Measurements from ENCODE around the gene NEK5.

Gene NEK5

DNA sequence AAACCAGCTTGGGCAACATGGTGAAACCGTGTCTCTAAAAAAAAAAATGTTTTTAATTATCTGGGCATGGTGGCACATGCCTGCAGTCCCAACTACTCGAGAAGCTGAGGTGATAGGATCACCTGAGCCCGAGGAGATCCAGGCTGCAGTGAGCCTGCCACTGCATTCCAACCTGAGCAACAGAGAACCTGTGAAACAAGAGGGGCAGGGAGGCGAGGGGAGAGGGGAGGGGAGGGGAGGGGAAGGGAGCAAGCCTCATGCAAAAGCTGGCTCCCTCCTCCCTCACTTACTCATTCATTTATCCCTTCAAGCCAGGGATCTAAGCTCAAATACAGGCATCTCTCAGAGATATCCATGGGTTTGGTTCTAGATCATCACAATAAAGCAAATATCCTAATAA, 126.5 kb downstream of the NEK5 start:
- TF ChIP-seq, protein P1, sequence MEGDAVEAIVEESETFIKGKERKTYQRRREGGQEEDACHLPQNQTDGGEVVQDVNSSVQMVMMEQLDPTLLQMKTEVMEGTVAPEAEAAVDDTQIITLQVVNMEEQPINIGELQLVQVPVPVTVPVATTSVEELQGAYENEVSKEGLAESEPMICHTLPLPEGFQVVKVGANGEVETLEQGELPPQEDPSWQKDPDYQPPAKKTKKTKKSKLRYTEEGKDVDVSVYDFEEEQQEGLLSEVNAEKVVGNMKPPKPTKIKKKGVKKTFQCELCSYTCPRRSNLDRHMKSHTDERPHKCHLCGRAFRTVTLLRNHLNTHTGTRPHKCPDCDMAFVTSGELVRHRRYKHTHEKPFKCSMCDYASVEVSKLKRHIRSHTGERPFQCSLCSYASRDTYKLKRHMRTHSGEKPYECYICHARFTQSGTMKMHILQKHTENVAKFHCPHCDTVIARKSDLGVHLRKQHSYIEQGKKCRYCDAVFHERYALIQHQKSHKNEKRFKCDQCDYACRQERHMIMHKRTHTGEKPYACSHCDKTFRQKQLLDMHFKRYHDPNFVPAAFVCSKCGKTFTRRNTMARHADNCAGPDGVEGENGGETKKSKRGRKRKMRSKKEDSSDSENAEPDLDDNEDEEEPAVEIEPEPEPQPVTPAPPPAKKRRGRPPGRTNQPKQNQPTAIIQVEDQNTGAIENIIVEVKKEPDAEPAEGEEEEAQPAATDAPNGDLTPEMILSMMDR (conservative IDR thresholded peaks at IDR 0.05; ENCODE audit: low read depth), result no peak
- ChIA-PET POLR2A (ENCODE audit: low non-redundant PET) (no interaction called here), CTCF (interaction anchor here (0.6 to 1.0 kb wide), 3 partner anchors 109 to 125 kb away, joined by 3 to 5 read pairs (median 3); no protein-coding TSS in a partner anchor)
- DNase-seq (ENCODE audit: low spot score), result no peak
- no peak overlapping the region for H3K27ac ChIP-seq

DNA sequence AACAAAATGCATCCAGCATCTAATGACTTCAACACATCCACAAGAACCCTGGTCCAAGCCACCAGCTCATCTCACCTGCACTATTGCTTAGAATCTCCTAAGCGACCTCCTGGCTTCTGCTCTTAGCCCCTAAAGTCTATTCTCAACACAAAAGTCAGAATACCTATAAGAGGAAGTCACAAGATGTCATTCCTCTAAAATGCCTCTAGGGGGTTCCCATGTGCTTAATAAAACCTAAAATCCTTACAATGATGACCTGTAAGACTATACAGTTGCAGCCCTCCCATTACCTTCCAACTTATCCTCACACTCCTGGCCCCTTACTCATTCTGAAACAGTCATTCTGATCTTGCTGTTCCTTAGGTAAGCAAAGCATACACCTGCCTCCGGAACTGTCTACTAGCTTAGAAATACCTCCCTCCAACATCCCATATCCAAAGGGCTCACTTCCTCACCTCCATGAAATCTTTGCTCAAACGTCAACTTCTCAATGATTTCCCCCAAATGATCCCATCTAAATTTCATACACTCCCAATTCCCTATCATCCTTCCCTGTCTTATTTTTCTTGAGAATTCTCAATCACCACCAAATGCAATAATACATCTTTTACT, 127.6 kb downstream of the NEK5 start:
- POLR2A ChIA-PET (ENCODE audit: low non-redundant PET), result no interaction called here
- TF ChIP-seq, protein P1 (conservative IDR thresholded peaks at IDR 0.05; ENCODE audit: low read depth), result peak; percentile 66
- DNase-seq (ENCODE audit: low spot score), result peak; percentile 59
- CTCF ChIA-PET, result interaction anchor here (0.6 to 0.9 kb wide), 5 partner anchors 20 to 1920 kb away, joined by 3 read pairs; partner anchors contain the start of gene NEK5
- no peak overlapping the region for H3K27ac ChIP-seq

DNA sequence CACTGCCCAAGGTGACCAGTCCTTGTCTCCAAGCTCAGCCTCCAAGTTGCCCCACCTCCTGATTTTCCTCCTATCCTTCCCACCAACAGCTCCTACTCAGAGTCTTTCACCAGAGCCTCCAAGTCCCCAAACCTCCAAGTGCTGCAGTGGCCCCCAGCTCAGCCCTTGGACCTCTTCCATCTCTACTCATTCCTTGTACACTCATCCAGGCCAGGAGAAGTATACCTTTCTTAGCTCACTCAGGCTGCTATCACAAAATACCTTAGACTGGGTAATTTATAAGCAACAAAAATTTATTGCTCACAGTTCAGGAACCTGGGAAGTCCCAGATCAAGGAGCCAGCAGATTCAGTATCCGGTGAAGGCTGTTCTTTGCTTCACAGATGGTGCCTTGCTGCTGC, 129.0 kb downstream of the NEK5 start:
- TF ChIP-seq, protein P1 (conservative IDR thresholded peaks at IDR 0.05; ENCODE audit: low read depth), result no peak
- ChIA-PET CTCF (interaction anchor here (0.9 to 1.0 kb wide), 2 partner anchors 128 to 451 kb away, joined by 3 to 6 read pairs; partner anchors contain the start of gene VPS36), POLR2A (ENCODE audit: low non-redundant PET) (no interaction called here)
- no peak for DNase-seq (ENCODE audit: low spot score)
- H3K27ac ChIP-seq, result no peak overlapping the region

DNA sequence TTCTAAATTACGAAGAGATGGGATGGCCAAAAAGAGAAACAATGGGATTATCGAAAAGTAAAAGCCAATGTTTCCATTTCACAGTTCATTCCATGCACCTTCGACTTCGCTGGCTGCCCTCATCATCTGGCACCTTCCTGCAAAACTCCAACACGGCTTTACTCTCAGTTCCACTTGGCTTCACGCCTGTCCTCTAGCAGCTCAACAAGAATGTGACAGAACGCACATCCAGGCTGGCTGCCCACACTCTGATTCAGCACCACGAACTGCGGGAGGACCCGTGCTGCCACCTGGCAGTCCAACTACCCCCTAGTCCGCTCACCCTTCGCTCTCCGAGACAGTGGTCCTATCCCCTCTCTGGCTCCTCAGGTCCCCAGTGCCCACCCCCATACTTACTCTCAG, 129.4 kb downstream of the NEK5 start:
- DNase-seq (ENCODE audit: low spot score), result no peak
- ChIA-PET CTCF (interaction anchor here (0.6 kb wide), 1 partner anchor 126 kb away, joined by 4 read pairs; no protein-coding TSS in a partner anchor), POLR2A (ENCODE audit: low non-redundant PET) (no interaction called here)
- no peak overlapping the region for H3K27ac ChIP-seq
- TF ChIP-seq, protein P1 (conservative IDR thresholded peaks at IDR 0.05; ENCODE audit: low read depth), result no peak

DNA sequence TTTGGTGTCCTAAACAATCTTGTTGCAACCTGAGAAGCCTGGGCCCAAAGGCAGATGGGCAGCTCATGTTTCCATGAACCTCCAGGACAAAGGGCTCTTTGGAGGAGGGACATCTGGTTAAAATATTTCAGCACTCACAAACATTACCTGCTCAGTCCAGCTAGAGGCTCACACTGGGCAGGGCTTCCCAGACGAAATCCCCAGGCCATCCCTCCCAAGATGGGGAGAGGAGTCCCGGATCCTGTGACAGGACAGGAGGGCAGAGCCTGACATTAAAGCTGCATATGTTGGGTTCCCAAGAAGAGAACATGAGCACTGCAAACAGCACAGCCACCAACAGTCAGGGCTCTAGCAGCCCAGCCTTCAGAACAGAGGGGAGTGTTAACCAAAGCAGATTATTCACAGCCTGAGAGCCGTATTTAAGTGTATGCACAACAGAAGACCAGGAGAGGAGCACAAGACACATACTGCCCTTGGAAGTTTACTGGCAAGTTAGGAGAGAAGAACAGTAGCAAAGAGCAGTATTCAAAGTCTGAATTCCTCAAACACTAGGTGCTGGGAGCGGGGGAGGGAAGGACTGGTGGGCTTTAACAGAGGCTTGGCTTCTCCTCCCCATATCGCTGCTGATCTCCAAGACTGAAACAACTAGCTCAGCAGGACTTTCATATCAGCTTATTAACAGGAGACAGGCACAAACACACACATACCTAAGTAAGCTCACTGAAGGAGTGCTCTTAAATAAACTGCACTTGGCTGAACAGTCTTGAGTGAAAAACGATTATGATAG, 130.0 kb downstream of the NEK5 start:
- CTCF ChIA-PET, result interaction anchor here (0.6 kb wide), 1 partner anchor 127 kb away, joined by 4 read pairs; no protein-coding TSS in a partner anchor
- TF ChIP-seq, protein P1 (conservative IDR thresholded peaks at IDR 0.05; ENCODE audit: low read depth), result no peak
- POLR2A ChIA-PET (ENCODE audit: low non-redundant PET), result no interaction called here
- no peak for DNase-seq (ENCODE audit: low spot score)
- no peak overlapping the region for H3K27ac ChIP-seq

DNA sequence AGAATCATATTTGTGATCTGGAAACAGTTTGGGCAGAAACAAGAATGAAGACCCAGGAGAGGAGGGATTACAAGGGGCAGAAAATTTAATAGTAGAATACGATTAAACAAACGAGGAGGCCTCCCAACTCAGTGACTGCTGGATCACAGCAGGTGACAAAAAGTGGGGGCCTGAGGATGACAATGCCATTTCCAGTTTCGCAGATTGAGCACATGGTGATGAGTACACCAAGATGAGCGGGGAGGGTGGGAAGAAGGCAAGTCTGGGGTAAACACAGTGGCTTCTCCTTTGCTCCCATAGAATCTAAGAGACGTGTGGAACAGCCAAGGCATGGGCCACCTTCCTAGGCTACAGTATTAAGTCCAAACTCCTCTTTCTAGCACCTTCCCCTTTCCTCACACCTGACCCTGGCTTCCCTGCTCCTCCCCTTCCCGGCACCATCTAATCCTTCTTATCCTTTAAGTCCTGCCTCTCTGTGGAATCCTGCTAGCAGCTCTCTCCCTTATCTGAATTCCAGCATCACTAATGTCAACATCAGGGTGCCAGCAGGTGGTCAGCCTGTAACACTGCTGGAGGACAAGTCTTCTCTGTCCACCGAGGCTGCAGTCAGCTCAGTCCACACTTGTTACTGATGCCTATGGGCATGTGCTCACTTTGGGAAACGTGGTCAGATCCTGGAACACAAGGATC, 131.1 kb downstream of the NEK5 start:
- POLR2A ChIA-PET (ENCODE audit: low non-redundant PET), result no interaction called here
- CTCF ChIA-PET, result no interaction called here
- TF ChIP-seq, protein P1 (conservative IDR thresholded peaks at IDR 0.05; ENCODE audit: low read depth), result no peak
- no peak overlapping the region for H3K27ac ChIP-seq
- DNase-seq (ENCODE audit: low spot score), result no peak

Data from RWPE1 (cell line).